Measurements from ENCODE around the gene NUCB2.

DNA sequence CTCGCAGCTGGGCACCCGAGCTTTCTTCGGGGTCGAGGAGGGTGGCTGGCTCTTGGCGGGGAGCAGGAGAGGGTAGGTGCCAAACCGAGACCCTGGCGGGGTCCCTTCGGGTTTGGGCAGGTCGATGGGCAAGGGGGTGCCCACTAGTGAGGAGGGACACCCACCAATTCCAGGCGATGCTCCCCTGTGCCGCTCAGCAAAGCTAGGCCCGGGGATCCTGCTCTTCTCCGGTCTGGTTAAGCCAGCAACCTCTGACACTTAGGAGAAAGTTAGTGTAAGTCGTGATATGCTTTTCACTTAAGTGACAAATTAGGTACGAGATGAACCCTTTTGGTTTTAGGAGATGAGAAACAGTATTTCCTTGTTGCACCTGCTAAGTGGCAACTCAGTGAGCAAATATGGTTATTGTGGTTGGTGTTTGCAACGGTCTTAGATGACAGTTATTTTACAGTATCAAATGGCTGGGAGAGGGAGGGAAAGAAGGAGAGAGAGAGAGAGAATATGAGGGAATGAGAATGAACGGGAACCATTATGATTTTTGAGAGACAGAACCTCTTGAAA is 565 bp downstream of the NUCB2 start:
- TF ChIP-seq POLR2A (IDR thresholded peaks at IDR 0.05; ENCODE audit: low read length) (no peak), CEBPB (IDR thresholded peaks at IDR 0.05) (no peak), CTCF (IDR thresholded peaks at IDR 0.05) (no peak)
